ENCODE data around the gene SLC23A3. TPM values are rescaled to one million over a fixed set of nuclear protein-coding genes. Genes with fewer than 3 reads are reported as not detected.

Gene SLC23A3
- total RNA-seq, 4 donors from 2014 or later, result 5.4 to 18.4 (median 15.7) TPM

DNA sequence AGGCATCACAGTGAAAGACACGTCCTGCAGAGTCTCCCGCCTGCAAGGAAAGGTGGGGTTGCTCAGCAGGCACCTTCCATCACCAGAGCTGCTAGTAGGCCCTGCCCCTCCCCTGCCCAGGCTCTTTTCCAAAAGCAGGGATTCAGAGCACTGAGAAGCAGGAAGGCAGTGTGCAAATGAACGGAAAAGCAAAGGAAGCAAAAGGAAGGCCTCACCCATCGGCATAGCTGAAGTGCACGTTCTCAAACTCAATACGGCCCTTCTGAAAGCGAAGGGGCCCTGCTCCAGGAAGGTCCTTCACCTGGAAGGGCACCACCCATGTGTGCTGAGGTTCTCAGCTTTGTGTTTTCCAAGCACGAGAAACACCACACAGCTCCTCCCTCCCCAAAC lies 43.2 kb upstream of the SLC23A3 start:
- no peak for DNase-seq
- intact Hi-C loops (cut with DNase I; ENCODE audit: low total_unique reads), result no loop called here
- Histone ChIP-seq H3K4me3 (no peak overlapping the region), H3K4me1 (peaks cover 9 to 20% (median 18%) of the 10 kb centered on the region in 4 donors), H3K27me3 (no peaks in the 10 kb centered on the region), H3K9me3 (no peaks in the 10 kb centered on the region), H3K27ac (no peak overlapping the region), H3K36me3 (peaks cover 0 to 4% (median 0%) of the 10 kb centered on the region in 4 donors)
- TF ChIP-seq POLR2A (IDR thresholded peaks at IDR 0.05), result no peak
- TF ChIP-seq, protein P1, sequence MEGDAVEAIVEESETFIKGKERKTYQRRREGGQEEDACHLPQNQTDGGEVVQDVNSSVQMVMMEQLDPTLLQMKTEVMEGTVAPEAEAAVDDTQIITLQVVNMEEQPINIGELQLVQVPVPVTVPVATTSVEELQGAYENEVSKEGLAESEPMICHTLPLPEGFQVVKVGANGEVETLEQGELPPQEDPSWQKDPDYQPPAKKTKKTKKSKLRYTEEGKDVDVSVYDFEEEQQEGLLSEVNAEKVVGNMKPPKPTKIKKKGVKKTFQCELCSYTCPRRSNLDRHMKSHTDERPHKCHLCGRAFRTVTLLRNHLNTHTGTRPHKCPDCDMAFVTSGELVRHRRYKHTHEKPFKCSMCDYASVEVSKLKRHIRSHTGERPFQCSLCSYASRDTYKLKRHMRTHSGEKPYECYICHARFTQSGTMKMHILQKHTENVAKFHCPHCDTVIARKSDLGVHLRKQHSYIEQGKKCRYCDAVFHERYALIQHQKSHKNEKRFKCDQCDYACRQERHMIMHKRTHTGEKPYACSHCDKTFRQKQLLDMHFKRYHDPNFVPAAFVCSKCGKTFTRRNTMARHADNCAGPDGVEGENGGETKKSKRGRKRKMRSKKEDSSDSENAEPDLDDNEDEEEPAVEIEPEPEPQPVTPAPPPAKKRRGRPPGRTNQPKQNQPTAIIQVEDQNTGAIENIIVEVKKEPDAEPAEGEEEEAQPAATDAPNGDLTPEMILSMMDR (IDR thresholded peaks at IDR 0.05), result no peak
- TF ChIP-seq EP300 (IDR thresholded peaks at IDR 0.05; ENCODE audit: low read depth), result no peak
- no peak for TF ChIP-seq POLR2AphosphoS5 (IDR thresholded peaks at IDR 0.05)
- 91 to 100% methylated on average over 1 to 8 of the region's 8 CpGs for WGBS, 2 donors (ENCODE audit: low coverage in 1 of 2)
- in situ Hi-C loops (cut with MboI; ENCODE audit: low pct_ligation_motif_present in 1 of 4, low pct_unique_long_range_greater_than_20kb in 1 of 4, low sequenced_read_pairs in 3 of 4), result loop anchor here in 1 of 4 donors (10.0 kb wide), 1 partner anchor 48 kb away; the partner anchor contains the start of gene NHEJ1

DNA sequence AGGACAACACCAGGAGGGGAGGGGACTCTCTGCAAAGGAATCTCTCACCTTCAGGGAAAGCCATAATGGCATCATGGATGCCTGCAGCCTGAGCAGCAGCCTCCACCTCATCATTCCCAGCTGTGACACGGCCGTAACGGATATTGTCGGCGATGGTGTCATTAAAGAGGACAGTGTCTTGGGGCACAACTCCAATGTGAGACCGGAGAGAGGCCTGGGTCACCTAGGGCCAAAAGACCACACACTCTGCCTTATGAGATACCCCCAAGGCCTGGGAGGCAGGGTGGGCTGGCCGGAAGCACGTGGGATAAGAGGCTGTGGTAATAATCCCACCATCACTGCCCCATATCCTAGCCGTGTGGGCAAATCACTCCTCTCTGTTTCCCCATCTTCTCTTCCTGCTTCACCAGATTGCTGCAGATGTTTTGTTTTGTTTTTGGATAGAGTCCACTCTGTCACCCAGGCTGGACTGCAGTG lies 41.1 kb upstream of the SLC23A3 start:
- Histone ChIP-seq H3K36me3 (peaks cover 0 to 4% (median 0%) of the 10 kb centered on the region in 4 donors), H3K4me3 (no peak overlapping the region), H3K27me3 (no peaks in the 10 kb centered on the region), H3K27ac (peak overlapping the region in 1 of 4 donors; percentile 5), H3K4me1 (peaks cover 7 to 18% (median 16%) of the 10 kb centered on the region in 4 donors), H3K9me3 (no peaks in the 10 kb centered on the region)
- WGBS, 2 donors (ENCODE audit: low coverage in 1 of 2), result 80 to 92% methylated on average over 1 to 9 of the region's 9 CpGs
- intact Hi-C loops (cut with DNase I; ENCODE audit: low total_unique reads), result no loop called here
- no peak for DNase-seq
- TF ChIP-seq EP300 (IDR thresholded peaks at IDR 0.05; ENCODE audit: low read depth) (no peak), POLR2AphosphoS5 (IDR thresholded peaks at IDR 0.05) (no peak), POLR2A (IDR thresholded peaks at IDR 0.05) (no peak)
- TF ChIP-seq, protein P1 (IDR thresholded peaks at IDR 0.05), result no peak
- in situ Hi-C loops (cut with MboI; ENCODE audit: low pct_ligation_motif_present in 1 of 4, low pct_unique_long_range_greater_than_20kb in 1 of 4, low sequenced_read_pairs in 3 of 4), result loop anchor here in 1 of 4 donors (10.0 kb wide), 1 partner anchor 46 kb away; the partner anchor contains the start of gene NHEJ1

DNA sequence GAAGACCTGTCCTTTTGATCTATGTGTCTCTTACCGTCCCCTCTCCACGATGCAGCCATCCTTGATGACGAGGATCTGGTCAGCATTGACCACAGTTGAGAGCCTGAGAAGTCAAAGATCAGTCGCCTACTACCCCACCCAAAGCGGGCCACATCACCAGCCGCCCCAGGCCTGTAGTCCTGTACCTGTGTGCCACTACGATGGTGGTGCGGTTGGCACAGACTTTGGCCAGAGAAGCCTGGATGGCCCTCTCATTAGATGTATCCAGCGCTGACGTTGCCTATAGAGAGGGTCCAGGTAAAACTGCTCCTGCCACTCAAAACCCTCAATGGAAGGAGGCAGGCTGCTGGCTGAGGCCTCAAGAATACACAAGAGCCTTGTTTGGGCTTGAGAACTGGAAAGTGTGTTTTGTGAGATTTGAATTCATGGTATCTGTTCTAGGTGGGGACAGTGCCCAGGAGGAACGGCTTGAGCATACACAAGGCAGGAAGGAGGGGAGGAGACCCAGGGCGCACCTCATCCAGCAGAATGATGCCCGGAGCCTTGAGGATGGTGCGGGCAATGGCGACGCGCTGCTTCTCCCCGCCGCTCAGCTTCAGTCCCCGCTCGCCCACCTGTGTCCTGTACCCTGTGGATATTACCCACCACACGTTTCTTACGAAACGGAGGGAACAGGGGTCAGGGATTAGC lies 40.5 kb upstream of the SLC23A3 start:
- Histone ChIP-seq H3K4me3 (no peak overlapping the region), H3K27ac (peak overlapping the region in 2 of 4 donors; percentile 8 to 9), H3K36me3 (peaks cover 0 to 4% (median 0%) of the 10 kb centered on the region in 4 donors), H3K9me3 (no peaks in the 10 kb centered on the region), H3K4me1 (peaks cover 7 to 21% (median 20%) of the 10 kb centered on the region in 4 donors), H3K27me3 (no peaks in the 10 kb centered on the region)
- 96 to 100% methylated on average over 7 to 24 of the region's 24 CpGs for WGBS, 2 donors (ENCODE audit: low coverage in 1 of 2)
- TF ChIP-seq EP300 (IDR thresholded peaks at IDR 0.05; ENCODE audit: low read depth), result no peak
- TF ChIP-seq POLR2AphosphoS5 (IDR thresholded peaks at IDR 0.05), result no peak
- TF ChIP-seq, protein P1 (IDR thresholded peaks at IDR 0.05), result no peak
- no peak for TF ChIP-seq POLR2A (IDR thresholded peaks at IDR 0.05)
- intact Hi-C loops (cut with DNase I; ENCODE audit: low total_unique reads) (no loop called here), in situ Hi-C loops (cut with MboI; ENCODE audit: low pct_ligation_motif_present in 1 of 4, low pct_unique_long_range_greater_than_20kb in 1 of 4, low sequenced_read_pairs in 3 of 4) (loop anchor here in 1 of 4 donors (10.0 kb wide), 1 partner anchor 46 kb away; the partner anchor contains the start of gene NHEJ1)
- no peak for DNase-seq
